SU-DHL-6 (cell line): ENCODE measurements around the gene MRGPRF.

ENCODE experiments used
- CTCF ChIP-seq: fragments of 200-600 bp; sonication (generic); IDR thresholded peaks from one replicate; pipeline ENCODE4 v1.5.1; 2017; ENCODE audit warnings: antibody characterized with exemption, mild to moderate bottlenecking, low read length, moderate library complexity; ENCODE audit not compliant: insufficient read depth, poor library complexity, severe bottlenecking
- EZH2phosphoT487 ChIP-seq: fragments of 200-600 bp; sonication (generic), shearing (Covaris generic); conservative IDR thresholded peaks from 2 replicates; pipeline ENCODE4 v1.6.1; 2018; ENCODE audit warnings: mild to moderate bottlenecking, antibody characterized with exemption, low read length, moderate library complexity, mixed read lengths

- no peak for TF ChIP-seq CTCF
- no peak for TF ChIP-seq EZH2phosphoT487
Observed at GRCh38 chr11:69030301-69030700, 17.3 kb upstream of the MRGPRF start.
